K562 (cell line): ENCODE data around the gene COX6B1. TPM values are rescaled to one million over a fixed set of nuclear protein-coding genes. Genes with fewer than 3 reads are reported as not detected.

ENCODE experiments used
- BRF1 ChIP-seq: IDR thresholded peaks from 3 replicates; pipeline ENCODE4 v1.6.1; 2011; ENCODE audit warnings: borderline replicate concordance, mild to moderate bottlenecking; ENCODE audit not compliant: insufficient read length; ENCODE audit errors: extremely low read depth
- HDAC1 ChIP-seq, 2 experiments: fragments of 450-650 bp; IDR thresholded peaks; 2 replicates each; pipeline ENCODE4 v1.6.1; 2016 to 2017; ENCODE audit warnings: inconsistent platforms in 1 of 2, mild to moderate bottlenecking in 1 of 2, moderate library complexity in 1 of 2
- MAFG ChIP-seq: fragments of 450-650 bp; conservative IDR thresholded peaks from 2 replicates; pipeline ENCODE4 v1.6.1; 2016; ENCODE audit warnings: missing genetic modification characterization, missing compliant biosample characterization
- MCM3 ChIP-seq: fragments of 450-650 bp; IDR thresholded peaks from 2 replicates; pipeline ENCODE4 v1.6.1; 2016
- MTA2 ChIP-seq: fragments of 450-650 bp; IDR thresholded peaks from 2 replicates; pipeline ENCODE4 v1.6.1; 2016; ENCODE audit warnings: low read depth
- NFATC3 ChIP-seq: fragments of 450-650 bp; IDR thresholded peaks from 2 replicates; pipeline ENCODE4 v1.6.1; 2017; ENCODE audit warnings: mild to moderate bottlenecking
- NFIX ChIP-seq: fragments of 250-450 bp; sonication (Bioruptor Pico); IDR thresholded peaks from 2 replicates; pipeline ENCODE4 v1.4.0; 2020; ENCODE audit warnings: low read depth, mild to moderate bottlenecking, moderate library complexity
- PCBP2 ChIP-seq: fragments of 200-400 bp; formaldehyde crosslinking; IDR thresholded peaks from 2 replicates; pipeline ENCODE4 v1.6.1; 2018; ENCODE audit warnings: low read length, low read depth, mild to moderate bottlenecking, moderate library complexity; ENCODE audit not compliant: poor library complexity, severe bottlenecking
- PRMT5 ChIP-seq: sonication (generic); formaldehyde crosslinking; IDR thresholded peaks from 2 replicates; pipeline ENCODE4 v1.5.0; 2020; ENCODE audit warnings: missing genetic modification reagents
- SIN3A ChIP-seq, 2 experiments: fragments of 150-350 bp in 1 of 2; IDR thresholded peaks; 2 replicates each; pipeline ENCODE4 v1.6.1; 2011 to 2016; ENCODE audit warnings: borderline replicate concordance in 2 of 2, low read depth in 2 of 2, low read length in 2 of 2, mild to moderate bottlenecking in 2 of 2, moderate library complexity in 2 of 2; ENCODE audit not compliant: control insufficient read depth in 1 of 2
- SMARCB1 ChIP-seq: IDR thresholded peaks from 2 replicates; pipeline ENCODE4 v1.6.1; 2011; ENCODE audit warnings: improper control_type of control experiment, low read depth; ENCODE audit not compliant: insufficient read length
- SNIP1 ChIP-seq: fragments of 450-650 bp; IDR thresholded peaks from 2 replicates; pipeline ENCODE4 v1.7.1; 2017; ENCODE audit warnings: low read depth, mild to moderate bottlenecking
- TBP ChIP-seq: optimal IDR thresholded peaks from 2 replicates; pipeline ENCODE3; 2011; ENCODE audit warnings: low read depth, low read length, improper control_type of control experiment
- ZNF324 ChIP-seq: fragments of 250-450 bp; sonication (Bioruptor Pico); IDR thresholded peaks from 2 replicates; pipeline ENCODE4 v1.4.0; 2020; ENCODE audit warnings: mild to moderate bottlenecking
- ZNF518B ChIP-seq: fragments of 250-450 bp; sonication (Bioruptor Pico); IDR thresholded peaks from 2 replicates; pipeline ENCODE4 v1.5.0; 2021; ENCODE audit warnings: mild to moderate bottlenecking, moderate library complexity
- ZNF551 ChIP-seq: fragments of 250-450 bp; sonication (Bioruptor Pico); IDR thresholded peaks from 2 replicates; pipeline ENCODE4 v1.5.0; 2021; ENCODE audit warnings: mild to moderate bottlenecking, moderate library complexity
- ZNF639 ChIP-seq, 2 experiments: fragments of 200-800 bp in 1 of 2; sonication (Bioruptor generic) in 1 of 2; sonication (generic) in 1 of 2; formaldehyde crosslinking in 1 of 2; IDR thresholded peaks in 1 of 2; conservative IDR thresholded peaks in 1 of 2; 2 replicates each; pipeline versions ENCODE4 v1.5.0 to v1.6.1; 2016 to 2020; ENCODE audit warnings: missing compliant biosample characterization in 1 of 2, missing genetic modification characterization in 1 of 2, missing genetic modification reagents in 1 of 2
- polyA plus RNA-seq, 8 experiments: library from polyadenylated mRNA; depleted of rRNA in 4 of 8; stranded (reverse) in 5 of 8; unstranded in 3 of 8; fragments of >200 nt; fragmentation: Nextera tagmentation in 2 of 8; fragmentation: Illumina TruSeq in 1 of 8; extraction: Ambion mirVana in 2 of 8; extraction: Trizol in 1 of 8; gene quantifications; 2 replicates each; pipeline versions ENCODE4 v1.2.1 to v1.2.3, GENCODE V29; 2011 to 2014; ENCODE audit warnings: inconsistent platforms in 1 of 8, missing spikeins in 1 of 8
- total RNA-seq, 7 experiments: library from RNA; depleted of rRNA in 6 of 7; stranded (reverse); fragments of >200 nt in 6 of 7; fragmentation: Illumina TruSeq in 2 of 7; extraction: Trizol in 2 of 7; gene quantifications; 2 replicates each; pipeline versions ENCODE4 v1.2.1 to v1.2.3, GENCODE V29; 2011 to 2021; ENCODE audit warnings: low replicate concordance in 1 of 7
- TF ChIP-seq, protein P1 (sequence below): sonication (generic); formaldehyde crosslinking; IDR thresholded peaks from 2 replicates; pipeline ENCODE4 v1.8.0; 2022; ENCODE audit warnings: missing genetic modification reagents, mild to moderate bottlenecking, moderate library complexity, borderline replicate concordance

COX6B1 gene
- total and polyA plus RNA-seq, 9 of the 15 experiments (the other 6 are each of a cell fraction or from before 2014, with no cell fraction given): 777 to 2,393 (median 1,219) TPM

DNA sequence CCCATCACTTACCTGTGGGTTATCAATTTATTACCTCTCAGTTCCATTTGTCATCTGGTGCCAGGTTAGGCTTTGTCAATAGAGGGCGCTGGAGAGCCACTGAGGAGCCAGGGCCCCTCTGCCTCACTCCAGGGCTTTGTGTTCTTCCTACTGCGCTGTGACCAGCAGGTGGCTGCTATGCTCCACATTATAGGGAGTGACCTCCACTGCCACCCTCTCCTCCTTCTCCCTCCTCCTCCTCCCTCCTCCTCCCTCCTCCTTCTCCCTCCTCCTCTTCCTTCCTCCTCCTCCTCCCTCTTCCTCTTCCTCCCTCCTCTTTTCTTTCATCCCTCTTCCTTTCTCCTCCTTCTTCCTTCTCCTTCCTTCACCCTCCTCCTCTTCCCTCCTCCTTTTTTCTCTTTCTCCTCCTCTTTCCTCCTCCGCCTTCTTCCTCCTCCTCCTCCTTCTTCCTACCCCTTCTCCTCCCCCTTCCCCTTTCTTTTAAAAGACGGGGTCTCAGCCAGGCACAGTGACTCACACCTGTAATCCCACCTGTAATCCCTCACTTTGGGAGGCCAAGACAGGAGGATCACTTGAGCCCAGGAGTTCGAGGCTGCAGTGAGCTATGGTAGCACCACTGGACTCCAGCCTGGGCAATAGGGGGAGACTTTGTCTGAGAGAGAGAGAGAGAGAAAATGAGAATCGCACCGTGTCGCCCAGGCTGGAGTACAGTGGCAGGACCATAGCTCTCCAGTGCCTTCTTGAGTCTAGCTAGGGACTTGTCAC lies 45.9 kb downstream of the COX6B1 start (continued):
- no peak for TF ChIP-seq ZNF639 (CRISPR knock-in tag; conservative IDR thresholded peaks at IDR 0.05 in 1 of 2, IDR thresholded peaks at IDR 0.05 in 1 of 2)
- TF ChIP-seq NFATC3: no peak
- no peak for TF ChIP-seq MCM3
- no peak for TF ChIP-seq NFIX (CRISPR knock-in tag)
- TF ChIP-seq BRF1: no peak
- no peak for TF ChIP-seq SIN3A (IDR thresholded peaks at IDR 0.05; ENCODE audit: borderline replicate concordance in 2 of 2, control insufficient read depth in 1 of 2, low read depth in 2 of 2, low read length in 2 of 2)
- TF ChIP-seq ZNF324 (CRISPR knock-in tag): no peak
- TF ChIP-seq PCBP2: no peak
- peak; percentile 60 for TF ChIP-seq MTA2
- TF ChIP-seq HDAC1 (IDR thresholded peaks at IDR 0.05): peak; percentile 47 to 61; a peak in 1 of 4 replicates
- no peak for TF ChIP-seq PRMT5 (CRISPR knock-in tag)
- TF ChIP-seq SNIP1: no peak
- no peak for TF ChIP-seq ZNF551 (CRISPR knock-in tag)
- TF ChIP-seq TBP: no peak
- TF ChIP-seq MAFG (tag): no peak
- no peak for TF ChIP-seq ZNF518B (CRISPR knock-in tag)
- no peak for TF ChIP-seq SMARCB1
- TF ChIP-seq, protein P1, sequence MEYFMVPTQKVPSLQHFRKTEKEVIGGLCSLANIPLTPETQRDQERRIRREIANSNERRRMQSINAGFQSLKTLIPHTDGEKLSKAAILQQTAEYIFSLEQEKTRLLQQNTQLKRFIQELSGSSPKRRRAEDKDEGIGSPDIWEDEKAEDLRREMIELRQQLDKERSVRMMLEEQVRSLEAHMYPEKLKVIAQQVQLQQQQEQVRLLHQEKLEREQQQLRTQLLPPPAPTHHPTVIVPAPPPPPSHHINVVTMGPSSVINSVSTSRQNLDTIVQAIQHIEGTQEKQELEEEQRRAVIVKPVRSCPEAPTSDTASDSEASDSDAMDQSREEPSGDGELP: peak; percentile 54; the same call in 1 of the 2 replicates
